Activated naive CD8-positive, alpha-beta T cell treated with anti-CD3 and anti-CD28 coated beads, Interleukin-2, amount 10 ng/mL, durations not matched to agents 7 days and 5 days (primary cell): Measurements from ENCODE around the gene RAB12. TPM values are rescaled to one million over a fixed set of nuclear protein-coding genes. Genes with fewer than 3 reads are reported as not detected.
"Not testable (repeated sequence)": the region's sequence is repeated elsewhere in the genome, so short reads cannot be mapped to it uniquely, and the experiment has no call there.

Source experiments
- ATAC-seq: fragments of 150-1000 bp; cut with Tn5 transposase; one replicate; pipeline ENCODE4 v1.10.0; 2021; ENCODE audit warnings: low read depth, moderate library complexity
- POLR2A ChIA-PET: fragments of 350-600 bp; sonication (Branson Sonifier 250); formaldehyde crosslinking; loops from one replicate; lab custom pipeline; 2021; ENCODE audit warnings: antibody characterized with exemption; lab: Charles Lee
- DNase-seq: peaks from one replicate; pipeline ENCODE4 v3.0.0; 2021
- H3K27ac Mint-ChIP-seq: one replicate; pipeline ENCODE4 v1.8.0; 2022; ENCODE audit warnings: mild to moderate bottlenecking, mixed read lengths
- H3K27me3 Mint-ChIP-seq: one replicate; pipeline ENCODE4 v1.8.0; 2022; ENCODE audit warnings: mild to moderate bottlenecking, moderate library complexity, mixed read lengths
- H3K36me3 Mint-ChIP-seq: one replicate; pipeline ENCODE4 v1.8.0; 2021; ENCODE audit warnings: mild to moderate bottlenecking, mixed read lengths
- H3K4me1 Mint-ChIP-seq: one replicate; pipeline ENCODE4 v1.8.0; 2021; ENCODE audit warnings: mixed read lengths
- H3K4me3 Mint-ChIP-seq: one replicate; pipeline ENCODE4 v1.8.0; 2022; ENCODE audit warnings: mild to moderate bottlenecking, moderate library complexity, mixed read lengths
- H3K9me3 Mint-ChIP-seq: one replicate; pipeline ENCODE4 v1.8.0; 2021; ENCODE audit warnings: mixed read lengths
- total RNA-seq, 2 experiments: library from RNA; stranded (reverse); gene quantifications; one replicate each; pipeline ENCODE4 v1.2.3, GENCODE V29; 2021

The RAB12 gene
- total RNA-seq, 2 experiments from 2014 or later: 18.5 to 20.2 TPM

DNA sequence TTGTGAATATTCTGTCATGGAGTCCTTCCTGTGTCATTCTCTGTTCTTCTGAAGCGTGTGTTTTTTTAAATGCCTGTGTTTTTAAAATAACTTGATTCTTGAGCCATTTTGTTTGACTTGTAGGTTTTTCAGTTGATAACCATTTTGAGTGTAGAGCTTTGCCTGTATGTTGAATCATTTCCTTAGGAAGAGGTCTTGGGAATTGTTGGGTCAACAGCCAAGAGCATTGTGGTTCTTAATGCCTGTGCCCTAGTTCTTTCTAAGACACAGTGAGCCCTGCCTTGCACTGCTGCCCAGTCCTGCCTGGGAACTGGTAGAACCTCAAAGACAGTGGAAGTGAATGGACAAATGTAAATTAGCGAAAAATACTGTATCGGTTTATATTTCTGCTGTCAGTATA lies 25.9 kb downstream of the RAB12 start:
- H3K27me3 Mint-ChIP-seq: no peaks in the 10 kb centered on the region
- ATAC-seq (no peak), DNase-seq (no peak)
- H3K27ac Mint-ChIP-seq: no peak overlapping the region
- no peaks in the 10 kb centered on the region for H3K9me3 Mint-ChIP-seq
- H3K4me1 Mint-ChIP-seq: peaks cover 4% of the 10 kb centered on the region
- H3K36me3 Mint-ChIP-seq: peaks cover 35% of the 10 kb centered on the region
- H3K4me3 Mint-ChIP-seq: no peak overlapping the region
- POLR2A ChIA-PET: no interaction called here

DNA sequence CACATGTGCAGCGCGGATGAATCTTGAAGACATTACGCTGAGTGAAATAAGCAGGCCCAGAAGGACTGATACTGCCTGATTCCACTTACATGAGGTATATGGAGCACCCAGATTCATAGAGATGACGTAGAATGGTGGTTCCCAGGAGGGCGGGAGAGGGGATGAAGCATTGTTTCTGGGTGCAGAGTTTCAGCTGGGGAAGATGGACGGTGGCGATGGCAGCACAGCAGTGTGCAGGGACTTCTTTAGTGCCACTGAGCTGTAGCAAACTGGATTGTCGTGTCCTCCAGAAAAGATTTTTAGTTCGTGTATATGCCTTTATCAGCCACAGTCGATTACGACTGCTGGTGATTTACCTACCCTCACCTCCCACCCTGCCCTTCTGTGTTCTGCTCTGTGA lies 30.5 kb downstream of the RAB12 start:
- Mint-ChIP-seq H3K27ac (no peak overlapping the region), H3K27me3 (no peaks in the 10 kb centered on the region), H3K4me1 (no peaks in the 10 kb centered on the region), H3K4me3 (no peak overlapping the region), H3K9me3 (no peaks in the 10 kb centered on the region), H3K36me3 (peaks cover 41% of the 10 kb centered on the region)
- DNase-seq (no peak), ATAC-seq (no peak)
- POLR2A ChIA-PET: no interaction called here

DNA sequence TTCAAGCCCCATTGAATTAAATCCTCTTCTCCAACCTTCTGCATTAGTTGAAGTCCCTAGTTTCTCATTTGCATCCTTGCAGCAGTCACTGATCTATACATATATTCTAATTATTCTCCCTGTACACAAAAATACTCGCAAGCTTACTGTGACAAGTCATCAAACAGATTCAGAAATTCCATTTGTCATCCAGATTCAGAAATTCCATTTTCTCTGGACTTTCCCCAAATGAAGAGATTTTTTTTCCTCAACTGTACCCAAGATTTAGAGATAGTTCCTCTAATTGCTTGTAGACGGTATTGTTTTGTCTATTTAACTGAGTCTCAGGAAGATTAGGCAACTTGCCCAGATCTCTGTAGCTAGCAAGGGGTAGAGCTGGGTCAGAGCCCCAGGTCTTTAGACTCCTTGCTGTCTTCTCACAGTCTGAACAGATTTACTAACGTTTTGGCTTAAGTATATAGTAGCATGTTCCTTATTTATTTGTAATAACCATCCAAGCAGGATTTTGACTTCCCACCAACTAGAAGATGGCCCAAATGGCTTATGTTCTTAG lies 34.2 kb downstream of the RAB12 start:
- no peak overlapping the region for H3K27ac Mint-ChIP-seq
- POLR2A ChIA-PET: no interaction called here
- H3K4me1 Mint-ChIP-seq: no peaks in the 10 kb centered on the region
- no peak overlapping the region for H3K4me3 Mint-ChIP-seq
- H3K9me3 Mint-ChIP-seq: no peaks in the 10 kb centered on the region
- ATAC-seq (no peak), DNase-seq (no peak)
- H3K27me3 Mint-ChIP-seq: peaks cover 5% of the 10 kb centered on the region
- H3K36me3 Mint-ChIP-seq: peaks cover 29% of the 10 kb centered on the region

DNA sequence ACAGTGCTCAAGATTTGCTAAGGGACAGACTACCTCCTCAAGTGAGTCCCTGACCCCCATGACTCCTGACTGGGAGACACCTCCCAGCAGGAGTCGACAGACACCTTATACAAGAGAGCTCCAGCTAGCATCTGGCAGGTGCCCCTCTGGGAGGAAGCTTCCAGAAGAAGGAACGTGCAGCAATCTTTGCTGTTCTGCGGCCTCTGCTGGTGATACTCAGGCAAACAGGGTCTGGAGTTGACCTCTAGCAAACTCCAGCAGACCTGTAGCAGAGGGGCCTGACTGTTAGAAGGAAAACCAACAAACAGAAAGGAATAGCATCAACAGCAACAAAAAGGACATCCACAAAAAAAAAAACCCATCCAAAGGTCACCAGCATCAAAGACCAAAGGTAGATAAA lies 38.1 kb downstream of the RAB12 start:
- H3K4me1 Mint-ChIP-seq, H3K4me3 Mint-ChIP-seq, H3K36me3 Mint-ChIP-seq, DNase-seq, ATAC-seq, POLR2A ChIA-PET, H3K9me3 Mint-ChIP-seq, H3K27ac Mint-ChIP-seq: not testable (repeated sequence)
- peaks cover 26% of the 10 kb centered on the region for H3K27me3 Mint-ChIP-seq

DNA sequence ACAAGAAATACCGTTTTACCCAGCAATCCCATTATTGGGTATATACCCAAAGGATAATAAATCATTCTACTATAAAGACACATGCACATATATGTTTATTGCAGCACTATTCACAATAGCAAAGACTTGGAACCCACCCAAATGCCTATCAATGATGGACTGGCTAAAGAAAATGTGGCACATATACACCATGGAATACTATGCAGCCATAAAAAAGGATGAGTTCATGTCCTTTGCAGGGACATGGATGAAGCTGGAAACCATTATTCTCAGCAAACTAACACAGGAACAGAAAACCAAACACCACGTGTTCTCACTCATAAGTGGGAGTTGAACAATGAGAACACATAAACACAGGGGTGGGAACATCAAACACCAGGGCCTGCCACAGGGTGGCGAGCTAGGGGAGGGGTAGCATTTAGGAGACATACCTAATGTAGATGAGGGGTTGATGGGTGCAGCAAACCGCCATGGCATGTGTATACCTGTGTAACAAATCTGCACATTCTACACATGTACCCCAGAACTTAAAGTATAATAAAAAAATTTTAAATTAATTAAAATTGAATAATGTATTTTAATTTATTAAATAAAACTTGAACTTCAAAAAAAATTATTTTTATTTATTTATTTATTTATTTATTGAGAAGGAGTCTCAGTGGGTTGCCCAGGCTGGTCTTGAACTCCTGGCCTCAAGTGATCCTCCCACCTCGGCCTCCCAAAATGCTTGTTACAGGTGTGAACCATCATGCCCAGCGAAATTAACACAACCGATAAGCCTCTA lies 42.4 kb downstream of the RAB12 start:
- H3K9me3 Mint-ChIP-seq, H3K27ac Mint-ChIP-seq, H3K4me1 Mint-ChIP-seq, DNase-seq, H3K36me3 Mint-ChIP-seq, POLR2A ChIA-PET, H3K4me3 Mint-ChIP-seq, ATAC-seq: not testable (repeated sequence)
- H3K27me3 Mint-ChIP-seq: peaks cover 37% of the 10 kb centered on the region

DNA sequence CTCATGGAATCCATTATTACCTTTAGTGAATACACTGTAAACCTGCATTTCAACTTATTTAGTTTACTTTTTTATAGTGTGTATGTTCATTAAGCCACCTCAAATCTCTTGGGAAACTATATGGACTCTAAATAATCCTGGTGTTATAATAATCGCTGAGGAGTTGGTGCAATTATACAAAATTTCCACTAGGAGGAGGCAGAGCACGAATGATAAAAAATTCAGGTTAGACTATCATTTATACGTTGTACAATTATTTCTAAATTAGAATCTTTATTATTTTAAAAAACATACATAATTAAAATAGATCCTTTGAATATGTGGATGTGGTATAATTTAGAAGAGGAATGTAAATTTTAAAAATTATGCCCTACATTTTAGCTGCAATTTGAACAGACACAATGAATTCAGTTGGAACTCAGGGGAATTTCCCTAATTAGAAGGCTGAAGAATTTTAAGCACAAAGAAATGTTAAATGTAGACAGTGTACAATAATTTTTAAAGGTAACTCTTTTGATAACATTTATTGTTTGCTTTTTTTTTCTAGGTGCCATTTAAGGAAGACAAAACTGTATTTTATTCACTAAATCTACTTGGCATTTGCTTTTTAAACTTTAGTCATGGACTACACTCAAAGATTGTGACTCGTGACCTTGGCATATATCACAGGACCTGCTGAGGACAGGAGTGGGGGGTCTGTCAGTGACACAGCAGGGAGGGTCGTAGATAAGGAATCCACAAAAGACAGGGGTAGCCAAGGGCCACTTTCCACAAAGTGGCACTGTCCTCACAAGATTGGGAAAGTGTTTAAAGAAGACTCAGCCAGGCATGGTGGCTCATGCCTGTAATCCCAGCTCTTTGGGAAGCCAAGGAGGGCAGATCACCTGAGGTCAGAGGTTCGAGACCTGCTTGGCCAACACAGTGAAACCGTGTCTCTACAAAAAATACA lies 45.5 kb downstream of the RAB12 start:
- DNase-seq: no peak
- peaks cover 29% of the 10 kb centered on the region for H3K27me3 Mint-ChIP-seq
- no peaks in the 10 kb centered on the region for H3K4me1 Mint-ChIP-seq
- H3K4me3 Mint-ChIP-seq: no peak overlapping the region
- ATAC-seq: no peak
- no peak overlapping the region for H3K27ac Mint-ChIP-seq
- H3K9me3 Mint-ChIP-seq: no peaks in the 10 kb centered on the region
- POLR2A ChIA-PET: interaction anchor here (0.6 kb wide), 1 partner anchor 429 kb away, joined by 3 read pairs; no protein-coding TSS in a partner anchor
- no peaks in the 10 kb centered on the region for H3K36me3 Mint-ChIP-seq

DNA sequence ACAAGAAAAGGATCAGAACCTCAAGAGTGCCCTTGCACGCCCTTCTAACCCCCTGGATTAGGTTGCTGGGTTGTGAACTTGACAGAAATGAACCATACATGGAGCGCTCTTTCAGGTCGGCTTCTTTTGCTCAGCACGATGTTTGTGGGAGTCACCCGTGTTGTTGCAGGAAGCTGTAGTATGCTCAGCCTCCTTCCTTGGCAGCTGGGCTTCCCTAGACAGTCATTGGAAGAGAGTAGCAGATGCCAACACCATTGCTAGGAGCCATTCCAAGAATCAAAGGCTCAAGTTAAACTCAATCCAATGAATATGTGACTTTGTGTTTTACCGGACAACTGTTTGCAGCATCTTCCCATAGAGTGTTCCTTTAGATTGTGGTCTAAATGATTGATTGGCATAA lies 47.0 kb downstream of the RAB12 start:
- no peak for ATAC-seq
- no peaks in the 10 kb centered on the region for H3K9me3 Mint-ChIP-seq
- H3K36me3 Mint-ChIP-seq: no peaks in the 10 kb centered on the region
- no peak for DNase-seq
- H3K27ac Mint-ChIP-seq: no peak overlapping the region
- POLR2A ChIA-PET: interaction anchor here (0.7 kb wide), 1 partner anchor 296 kb away, joined by 4 read pairs; no protein-coding TSS in a partner anchor
- no peaks in the 10 kb centered on the region for H3K4me1 Mint-ChIP-seq
- H3K27me3 Mint-ChIP-seq: peaks cover 20% of the 10 kb centered on the region
- H3K4me3 Mint-ChIP-seq: no peak overlapping the region

DNA sequence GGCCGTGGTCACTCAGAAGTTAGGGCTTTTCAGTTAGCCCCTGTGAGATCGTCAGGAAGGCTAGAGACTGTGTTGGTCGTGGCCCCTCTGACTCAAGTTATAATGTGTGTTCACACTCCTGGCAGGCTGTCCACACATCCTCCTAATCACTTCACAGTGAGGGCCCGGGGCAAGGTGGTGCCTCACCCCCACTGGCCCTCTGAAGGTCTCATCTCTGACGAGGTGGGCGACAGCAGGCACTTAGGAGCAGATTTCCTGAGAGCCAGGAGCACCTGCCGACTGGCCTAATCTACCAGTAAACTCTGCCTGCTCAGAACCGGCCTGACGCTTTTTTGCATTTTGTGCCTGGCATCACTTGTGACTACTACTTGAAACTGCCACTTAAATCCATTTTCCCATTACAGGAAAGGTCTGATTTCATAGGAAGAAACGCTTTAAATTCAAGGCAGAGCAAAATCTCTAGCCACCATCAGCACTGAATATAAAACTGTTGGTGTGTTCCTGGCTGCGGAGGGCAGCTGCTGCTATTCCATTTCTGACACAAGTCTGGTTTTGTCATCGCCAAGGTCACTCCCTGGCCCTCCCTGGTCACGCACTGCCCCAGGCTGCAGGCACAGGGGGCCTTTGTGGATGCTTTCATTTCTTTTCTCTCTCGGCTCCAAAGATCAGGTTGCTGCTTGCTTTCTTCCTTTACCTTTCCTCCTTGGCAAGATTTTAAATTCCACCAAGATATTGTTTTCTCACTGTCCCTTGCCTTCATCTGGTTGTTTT lies 48.0 kb downstream of the RAB12 start:
- Mint-ChIP-seq H3K4me3 (no peak overlapping the region), H3K27me3 (peaks cover 21% of the 10 kb centered on the region), H3K4me1 (no peaks in the 10 kb centered on the region), H3K27ac (no peak overlapping the region), H3K36me3 (no peaks in the 10 kb centered on the region), H3K9me3 (no peaks in the 10 kb centered on the region)
- DNase-seq (no peak), ATAC-seq (no peak)
- POLR2A ChIA-PET: no interaction called here

DNA sequence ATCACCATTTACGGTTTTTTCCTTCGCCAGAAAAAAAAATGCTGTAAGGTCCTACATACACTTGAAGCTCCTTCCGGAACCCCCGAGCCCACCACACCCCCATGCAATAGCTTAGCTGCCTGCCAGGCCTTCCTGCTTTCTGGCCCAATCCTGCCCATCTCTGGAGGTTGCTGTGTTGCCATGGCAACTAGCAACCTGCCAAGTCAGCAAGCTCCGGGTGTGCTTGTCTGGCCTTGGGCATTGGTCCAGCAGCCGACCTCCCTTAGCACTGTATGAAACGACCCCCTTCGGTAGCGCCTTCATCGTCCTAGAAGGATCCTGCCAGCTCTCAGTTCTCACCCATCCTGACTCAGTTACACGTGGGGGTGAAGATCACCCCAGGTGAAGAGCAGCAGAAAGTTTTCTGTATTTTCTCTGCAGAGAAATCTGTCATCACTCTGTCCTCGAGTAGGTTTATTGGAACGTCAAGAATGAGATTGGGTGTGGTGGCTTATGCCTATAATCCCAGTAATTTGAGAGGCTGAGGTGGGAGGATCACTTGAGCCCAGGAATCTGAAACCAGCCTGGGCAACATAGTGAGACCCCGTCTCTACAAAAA lies 48.7 kb downstream of the RAB12 start:
- ATAC-seq: no peak
- Mint-ChIP-seq H3K4me3 (no peak overlapping the region), H3K27me3 (peaks cover 21% of the 10 kb centered on the region), H3K36me3 (no peaks in the 10 kb centered on the region), H3K27ac (no peak overlapping the region), H3K4me1 (no peaks in the 10 kb centered on the region), H3K9me3 (no peaks in the 10 kb centered on the region)
- no peak for DNase-seq
- POLR2A ChIA-PET: no interaction called here

DNA sequence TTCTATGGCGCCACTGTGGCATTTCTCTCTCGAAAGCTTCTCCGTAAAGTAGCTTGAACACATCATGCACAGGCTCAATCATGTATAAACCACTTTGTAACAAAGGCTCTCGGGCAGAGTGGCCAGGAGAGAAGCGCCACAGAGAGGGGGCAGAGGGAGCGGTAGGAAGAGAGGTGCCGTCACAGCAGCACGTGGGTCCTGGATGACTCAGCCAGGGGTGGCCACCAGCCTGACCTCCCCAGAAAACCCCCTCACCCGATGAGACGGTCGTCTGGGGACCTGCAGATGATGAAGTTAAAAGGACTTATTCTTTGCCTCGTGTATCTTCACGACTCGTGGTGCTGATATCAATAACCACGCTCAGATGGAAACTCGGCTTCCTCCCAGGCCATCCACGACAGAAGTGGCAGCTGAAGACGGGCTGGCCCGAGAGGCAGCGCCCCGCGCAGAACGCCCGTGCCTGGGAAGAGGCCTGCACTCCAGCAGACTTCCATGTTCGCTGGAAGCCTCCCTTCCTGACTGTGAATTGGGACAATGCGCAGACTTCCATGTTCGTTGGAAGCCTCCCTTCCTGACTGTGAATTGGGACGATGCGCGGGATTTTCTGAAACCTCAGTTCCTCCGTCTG lies 49.7 kb downstream of the RAB12 start:
- Mint-ChIP-seq H3K36me3 (no peaks in the 10 kb centered on the region), H3K27me3 (peaks cover 15% of the 10 kb centered on the region), H3K27ac (no peak overlapping the region), H3K9me3 (no peaks in the 10 kb centered on the region), H3K4me1 (no peaks in the 10 kb centered on the region), H3K4me3 (no peak overlapping the region)
- DNase-seq (no peak), ATAC-seq (no peak)
- POLR2A ChIA-PET: no interaction called here

DNA sequence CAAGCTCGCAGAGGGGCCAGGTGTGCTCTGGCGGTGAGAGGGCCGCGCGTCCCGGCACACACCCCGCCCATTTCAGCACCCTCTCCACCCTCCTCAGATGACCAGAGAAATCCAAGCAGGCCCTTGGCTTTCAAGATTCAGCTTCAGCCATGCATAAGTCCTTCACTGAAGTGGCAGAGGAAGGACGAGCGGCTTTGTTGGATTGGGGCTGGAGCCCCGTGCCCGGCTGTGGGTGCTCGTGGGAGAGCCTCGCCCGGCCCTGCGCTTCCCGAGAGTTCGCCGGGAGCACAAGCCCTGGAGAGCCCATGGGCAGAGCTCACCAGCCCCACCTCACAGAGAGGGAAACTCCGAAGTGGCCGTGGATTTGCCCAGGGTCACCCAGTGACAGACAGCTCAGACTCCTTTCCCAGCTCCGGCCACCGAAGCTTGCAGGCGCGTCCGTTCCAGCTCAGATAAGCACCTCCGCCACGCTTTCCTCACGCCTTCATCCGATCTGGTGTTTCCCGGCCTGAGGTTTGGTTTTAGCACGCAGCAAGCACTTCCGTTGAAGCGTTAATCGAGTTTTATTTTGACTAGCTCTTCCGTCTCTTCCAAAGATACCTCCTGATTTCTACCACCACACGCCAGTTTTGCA lies 50.5 kb downstream of the RAB12 start:
- H3K9me3 Mint-ChIP-seq: no peaks in the 10 kb centered on the region
- no peaks in the 10 kb centered on the region for H3K36me3 Mint-ChIP-seq
- POLR2A ChIA-PET: no interaction called here
- DNase-seq (no peak), ATAC-seq (no peak)
- no peak overlapping the region for H3K4me3 Mint-ChIP-seq
- no peak overlapping the region for H3K27ac Mint-ChIP-seq
- peaks cover 11% of the 10 kb centered on the region for H3K27me3 Mint-ChIP-seq
- H3K4me1 Mint-ChIP-seq: no peaks in the 10 kb centered on the region

DNA sequence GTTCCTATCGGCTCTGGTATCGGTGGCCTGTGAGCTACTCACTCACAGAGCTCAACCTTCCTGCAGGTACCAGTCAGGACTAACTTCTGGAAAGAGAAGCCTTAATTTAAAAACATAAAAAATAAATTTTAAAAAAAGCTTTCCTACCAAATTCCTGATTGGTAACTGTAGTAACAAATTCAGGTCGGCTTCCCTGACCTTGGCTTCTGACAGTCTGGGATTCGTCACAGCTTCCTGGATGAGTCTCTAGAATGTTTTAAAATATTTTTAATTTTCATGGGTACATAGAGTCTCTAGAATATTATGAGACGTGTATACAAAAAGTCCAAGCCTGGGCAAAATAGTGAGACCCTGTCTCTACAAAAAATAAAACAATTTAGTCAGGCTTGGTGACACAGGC lies 51.1 kb downstream of the RAB12 start:
- Mint-ChIP-seq H3K27me3 (peaks cover 11% of the 10 kb centered on the region), H3K36me3 (no peaks in the 10 kb centered on the region), H3K4me1 (peaks cover 1% of the 10 kb centered on the region), H3K27ac (no peak overlapping the region), H3K4me3 (no peak overlapping the region), H3K9me3 (no peaks in the 10 kb centered on the region)
- POLR2A ChIA-PET: no interaction called here
- no peak for ATAC-seq
- DNase-seq: no peak
